ENCODE results near the gene TENT5A.

Gene TENT5A

DNA sequence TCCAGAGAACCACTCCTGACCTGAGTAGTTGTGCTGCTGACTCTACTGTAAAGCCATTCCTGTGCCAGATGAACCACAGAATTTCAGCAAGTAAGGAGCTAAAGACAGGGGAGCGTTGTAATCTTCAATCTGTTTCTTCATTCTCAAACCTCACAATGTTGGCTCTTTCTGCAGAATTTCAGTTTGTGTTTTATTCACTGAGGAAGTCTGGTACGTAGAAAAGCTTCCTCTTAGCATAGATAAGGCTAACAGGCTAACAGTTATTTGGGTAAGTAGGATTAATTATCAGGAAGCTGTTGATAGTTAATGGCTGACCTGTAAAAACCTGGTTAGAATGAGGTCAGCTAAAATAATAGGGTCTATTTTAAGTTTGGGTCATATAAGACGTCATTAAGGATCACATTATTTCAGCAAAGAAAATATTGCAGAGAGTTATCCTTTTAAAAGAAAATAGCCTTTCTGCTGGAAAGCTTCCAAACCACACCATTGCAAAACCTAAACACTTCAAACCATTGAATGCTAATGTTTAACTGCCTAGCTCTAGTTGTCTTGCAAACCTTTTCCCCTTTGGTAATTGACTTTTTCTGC is 14.1 kb upstream of the TENT5A start:
- TF ChIP-seq, protein P1, sequence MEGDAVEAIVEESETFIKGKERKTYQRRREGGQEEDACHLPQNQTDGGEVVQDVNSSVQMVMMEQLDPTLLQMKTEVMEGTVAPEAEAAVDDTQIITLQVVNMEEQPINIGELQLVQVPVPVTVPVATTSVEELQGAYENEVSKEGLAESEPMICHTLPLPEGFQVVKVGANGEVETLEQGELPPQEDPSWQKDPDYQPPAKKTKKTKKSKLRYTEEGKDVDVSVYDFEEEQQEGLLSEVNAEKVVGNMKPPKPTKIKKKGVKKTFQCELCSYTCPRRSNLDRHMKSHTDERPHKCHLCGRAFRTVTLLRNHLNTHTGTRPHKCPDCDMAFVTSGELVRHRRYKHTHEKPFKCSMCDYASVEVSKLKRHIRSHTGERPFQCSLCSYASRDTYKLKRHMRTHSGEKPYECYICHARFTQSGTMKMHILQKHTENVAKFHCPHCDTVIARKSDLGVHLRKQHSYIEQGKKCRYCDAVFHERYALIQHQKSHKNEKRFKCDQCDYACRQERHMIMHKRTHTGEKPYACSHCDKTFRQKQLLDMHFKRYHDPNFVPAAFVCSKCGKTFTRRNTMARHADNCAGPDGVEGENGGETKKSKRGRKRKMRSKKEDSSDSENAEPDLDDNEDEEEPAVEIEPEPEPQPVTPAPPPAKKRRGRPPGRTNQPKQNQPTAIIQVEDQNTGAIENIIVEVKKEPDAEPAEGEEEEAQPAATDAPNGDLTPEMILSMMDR (IDR thresholded peaks at IDR 0.05; ENCODE audit: borderline replicate concordance, insufficient read depth, low read depth, low read length): no peak
- H3K4me3 ChIP-seq (ENCODE audit: low read depth, low read length): no peak overlapping the region

DNA sequence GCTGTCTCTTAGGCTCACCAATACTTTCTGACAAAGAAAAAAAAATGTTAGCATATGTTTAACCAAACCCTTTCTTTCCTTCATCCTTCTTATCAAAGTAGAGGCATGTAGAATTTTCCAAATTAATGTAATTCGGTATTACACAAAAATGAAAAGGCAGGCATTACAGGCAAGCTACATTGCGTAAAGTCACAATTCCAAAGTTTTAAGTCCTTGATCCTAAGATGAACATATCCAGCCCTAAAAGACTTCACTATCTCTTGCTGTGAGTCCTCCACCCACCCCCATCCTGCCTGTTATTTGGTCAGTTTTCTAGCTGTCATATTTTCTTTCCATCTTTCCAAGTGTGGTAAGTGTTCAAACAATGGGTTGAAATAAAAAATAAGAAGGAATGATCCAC is 12.1 kb upstream of the TENT5A start:
- no peak overlapping the region for H3K4me3 ChIP-seq (ENCODE audit: low read depth, low read length)
- TF ChIP-seq, protein P1 (IDR thresholded peaks at IDR 0.05; ENCODE audit: borderline replicate concordance, insufficient read depth, low read depth, low read length): no peak

DNA sequence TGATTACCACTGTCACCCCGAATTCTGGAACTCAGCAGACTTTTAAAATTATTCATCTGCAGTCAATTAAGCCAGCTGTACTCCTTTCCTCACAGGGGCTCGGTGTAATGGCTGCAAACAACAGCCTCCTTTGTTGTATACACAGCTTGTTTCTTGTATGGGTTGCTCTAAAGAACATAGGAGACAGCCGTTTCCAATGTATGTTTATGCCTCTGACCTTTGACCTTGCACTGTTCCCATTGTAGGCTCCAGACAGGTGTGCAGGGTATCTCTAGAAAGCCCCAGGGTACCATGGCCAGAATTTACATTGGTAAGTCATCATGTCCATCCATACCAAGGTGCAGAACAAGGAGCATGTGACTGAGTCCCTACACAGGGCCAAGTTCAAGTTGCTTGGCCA is 11.5 kb upstream of the TENT5A start:
- TF ChIP-seq, protein P1 (IDR thresholded peaks at IDR 0.05; ENCODE audit: borderline replicate concordance, insufficient read depth, low read depth, low read length): no peak
- no peak overlapping the region for H3K4me3 ChIP-seq (ENCODE audit: low read depth, low read length)

DNA sequence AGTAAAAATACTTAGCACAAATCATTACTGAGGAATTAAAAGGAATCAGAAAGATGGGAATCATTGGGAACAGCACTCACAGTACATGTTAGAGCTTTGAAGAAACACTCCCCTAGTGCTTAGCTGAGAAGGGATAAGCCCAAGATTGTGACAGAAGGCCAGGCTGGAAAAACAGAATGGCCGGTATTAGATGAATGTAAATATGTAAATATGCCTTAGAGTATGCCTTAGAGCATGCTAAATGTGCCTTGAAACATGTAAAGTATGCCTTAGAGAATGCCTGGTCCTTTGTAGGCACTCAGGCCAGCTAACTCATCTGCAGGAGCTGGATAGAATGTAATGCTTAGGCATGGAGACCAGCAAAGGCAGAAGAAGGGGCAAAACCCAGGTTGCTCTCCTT is 10.6 kb upstream of the TENT5A start:
- no peak overlapping the region for H3K4me3 ChIP-seq (ENCODE audit: low read depth, low read length)
- TF ChIP-seq, protein P1 (IDR thresholded peaks at IDR 0.05; ENCODE audit: borderline replicate concordance, insufficient read depth, low read depth, low read length): no peak

DNA sequence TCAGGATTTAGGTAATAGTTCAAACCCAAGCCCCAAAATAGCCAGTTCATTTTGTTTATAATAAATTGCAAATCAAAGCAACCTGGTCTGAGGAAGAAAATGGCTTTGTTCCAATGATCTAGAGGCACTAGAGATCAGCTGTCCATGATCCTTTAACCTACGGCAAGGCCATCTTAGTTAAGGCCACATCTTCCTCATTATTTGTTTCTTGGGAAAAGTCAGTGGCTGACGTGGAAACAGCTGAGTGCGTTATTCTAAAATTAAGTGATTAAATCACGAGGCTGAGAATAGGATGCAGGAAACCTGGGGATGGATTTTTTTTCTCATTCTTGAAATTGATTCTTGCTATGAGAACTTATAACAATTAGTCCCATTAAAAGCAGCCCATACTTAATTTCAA is 10.1 kb upstream of the TENT5A start:
- H3K4me3 ChIP-seq (ENCODE audit: low read depth, low read length): no peak overlapping the region
- TF ChIP-seq, protein P1 (IDR thresholded peaks at IDR 0.05; ENCODE audit: borderline replicate concordance, insufficient read depth, low read depth, low read length): no peak

DNA sequence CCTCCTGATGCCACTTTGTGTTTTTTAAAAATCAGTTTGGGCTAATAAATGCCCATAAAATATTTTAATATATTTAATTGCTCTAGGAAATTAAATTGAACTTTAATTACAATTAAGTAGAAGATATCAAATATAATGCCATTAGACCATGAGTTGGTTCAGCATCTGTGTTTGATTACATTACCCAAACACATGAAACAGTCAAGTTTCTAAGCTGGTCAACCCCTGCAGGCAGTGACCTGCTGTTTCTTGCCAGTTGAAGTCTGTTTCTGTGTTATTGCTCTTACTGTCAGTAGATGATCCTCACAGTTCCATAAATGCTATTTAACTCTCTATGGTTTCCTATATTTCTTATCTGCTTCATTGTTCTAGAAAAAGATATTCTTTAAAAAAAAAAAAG is 9.7 kb upstream of the TENT5A start:
- TF ChIP-seq, protein P1 (IDR thresholded peaks at IDR 0.05; ENCODE audit: borderline replicate concordance, insufficient read depth, low read depth, low read length): no peak
- no peak overlapping the region for H3K4me3 ChIP-seq (ENCODE audit: low read depth, low read length)

DNA sequence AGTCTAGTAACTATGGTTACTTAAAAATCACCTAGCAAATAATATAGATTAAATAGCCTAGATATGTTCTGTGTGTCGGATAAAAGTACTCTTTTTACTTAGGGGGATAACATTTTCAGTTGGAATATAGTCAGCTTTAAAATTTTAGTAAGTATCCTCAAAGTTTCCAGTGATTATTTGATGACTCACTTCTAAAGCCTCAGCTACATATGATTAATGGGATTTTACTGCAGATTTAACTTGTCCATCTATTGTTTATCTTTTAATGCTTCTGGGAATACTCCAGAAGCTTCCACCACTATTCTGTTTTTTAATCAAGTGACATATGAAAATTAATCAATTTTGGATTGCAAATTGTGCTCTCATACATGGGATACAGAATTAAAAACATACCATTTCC is 8.7 kb upstream of the TENT5A start:
- TF ChIP-seq, protein P1 (IDR thresholded peaks at IDR 0.05; ENCODE audit: borderline replicate concordance, insufficient read depth, low read depth, low read length): no peak
- H3K4me3 ChIP-seq (ENCODE audit: low read depth, low read length): no peak overlapping the region

Measured in GM12875 (cell line).